WTC11 (cell line): ENCODE measurements around the gene EPHB6.

Source experiments
- ATF3 ChIP-seq: sonication (generic); formaldehyde crosslinking; conservative IDR thresholded peaks from 2 replicates; pipeline ENCODE4 v1.8.1; 2022; ENCODE audit warnings: mild to moderate bottlenecking, missing genetic modification reagents
- CTCF ChIP-seq: fragments of 200-600 bp; IDR thresholded peaks from 2 replicates; pipeline ENCODE4 v1.8.0; 2022; ENCODE audit warnings: antibody characterized with exemption
- E2F5 ChIP-seq: sonication (generic); formaldehyde crosslinking; IDR thresholded peaks from 2 replicates; pipeline ENCODE4 v1.8.1; 2022; ENCODE audit warnings: mild to moderate bottlenecking, moderate library complexity, missing genetic modification reagents
- JUN ChIP-seq: sonication (generic); formaldehyde crosslinking; IDR thresholded peaks from 2 replicates; pipeline ENCODE4 v1.8.0; 2023; ENCODE audit warnings: mild to moderate bottlenecking, missing genetic modification reagents
- MAX ChIP-seq: sonication (generic); formaldehyde crosslinking; IDR thresholded peaks from 2 replicates; pipeline ENCODE4 v1.8.0; 2022; ENCODE audit warnings: mild to moderate bottlenecking, missing genetic modification reagents
- OVOL2 ChIP-seq: fragments of 250-450 bp; sonication (Bioruptor Pico); IDR thresholded peaks from 2 replicates; pipeline ENCODE4 v1.9.0; 2021; ENCODE audit warnings: mild to moderate bottlenecking, borderline replicate concordance
- PREB ChIP-seq: sonication (generic); formaldehyde crosslinking; IDR thresholded peaks from 2 replicates; pipeline ENCODE4 v1.8.1; 2022; ENCODE audit warnings: mild to moderate bottlenecking, missing genetic modification reagents, moderate library complexity, borderline replicate concordance
- TEAD1 ChIP-seq: sonication (generic); formaldehyde crosslinking; IDR thresholded peaks from 2 replicates; pipeline ENCODE4 v1.8.0; 2022; ENCODE audit warnings: mild to moderate bottlenecking, missing genetic modification reagents
- USF1 ChIP-seq: sonication (generic); formaldehyde crosslinking; IDR thresholded peaks from 2 replicates; pipeline ENCODE4 v1.8.0; 2022; ENCODE audit warnings: mild to moderate bottlenecking, missing genetic modification reagents
- ZBTB43 ChIP-seq: sonication (generic); formaldehyde crosslinking; IDR thresholded peaks from 2 replicates; pipeline ENCODE4 v1.8.1; 2023; ENCODE audit warnings: mild to moderate bottlenecking, missing genetic modification reagents
- ZNF263 ChIP-seq: sonication (generic); formaldehyde crosslinking; IDR thresholded peaks from 2 replicates; pipeline ENCODE4 v1.8.1; 2022; ENCODE audit warnings: low read depth, mild to moderate bottlenecking, moderate library complexity, missing genetic modification reagents

- TF ChIP-seq ATF3 (no peak), ZBTB43 (CRISPR knock-in tag) (no peak), ZNF263 (no peak), CTCF (no peak), USF1 (CRISPR knock-in tag) (no peak), PREB (no peak), JUN (CRISPR knock-in tag) (no peak), MAX (no peak), E2F5 (CRISPR knock-in tag) (no peak), TEAD1 (CRISPR knock-in tag) (no peak), OVOL2 (CRISPR knock-in tag) (no peak)
Observed at GRCh38 chr7:142890874-142891485, 36.1 kb downstream of the EPHB6 start.
